ENCODE measurements around the gene C6orf89. TPM values are rescaled to one million over a fixed set of nuclear protein-coding genes. Genes with fewer than 3 reads are reported as not detected.

C6orf89 gene
- polyA plus RNA-seq, 1 experiment, result 59.7 TPM

DNA sequence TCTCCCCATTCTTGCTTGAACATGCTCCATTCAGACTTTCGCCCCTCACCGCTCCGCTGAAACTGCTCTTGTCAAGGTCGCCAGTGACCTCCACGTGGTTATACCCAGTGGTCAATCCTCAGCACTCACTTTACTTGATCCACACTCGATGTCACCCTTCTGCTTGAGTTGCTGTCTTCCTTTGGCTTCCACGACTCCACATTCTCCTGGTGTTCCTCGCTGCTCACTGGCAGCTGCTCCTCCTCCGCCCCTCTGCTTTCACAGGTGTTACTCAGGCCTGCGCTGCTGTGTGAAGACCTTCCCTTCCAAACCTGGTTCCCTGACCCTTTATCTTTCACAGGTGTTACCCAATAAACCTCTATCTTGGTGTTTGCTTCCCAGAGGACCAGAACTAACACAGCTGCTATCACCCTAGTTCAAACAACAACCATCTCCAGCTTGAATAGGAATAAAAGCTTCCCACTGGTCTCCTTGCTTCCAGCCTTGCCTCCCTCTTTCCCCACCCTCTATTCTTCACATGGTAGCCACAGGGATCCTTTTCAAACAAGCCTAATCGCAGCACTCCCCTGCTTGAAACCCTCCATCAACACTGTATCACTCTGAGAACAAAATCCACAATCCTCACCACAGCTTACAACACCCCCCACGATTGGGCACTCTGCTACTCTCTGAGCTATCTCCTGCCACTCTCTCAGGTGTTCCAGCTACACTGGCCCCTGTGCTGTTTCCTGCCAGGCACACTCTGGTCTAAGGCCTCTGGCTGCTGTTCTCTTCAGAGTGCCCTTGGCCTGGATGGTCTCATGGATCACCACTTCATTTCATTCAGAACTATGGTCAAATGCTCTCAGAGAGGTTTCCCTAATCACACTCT, 21.8 kb upstream of the C6orf89 start:
- POLR2A ChIA-PET, result no interaction called here
- H3K27me3 ChIP-seq (ENCODE audit: control insufficient read depth, insufficient read depth, low read length), result no peaks in the 10 kb centered on the region
- no peaks in the 10 kb centered on the region for H3K9me3 ChIP-seq (ENCODE audit: control insufficient read depth, insufficient read depth, low read length)
- H3K27ac ChIP-seq (ENCODE audit: low read depth, low read length), result no peak overlapping the region
- no peak for DNase-seq (ENCODE audit: low read depth, low spot score)
- CTCF ChIA-PET, result interaction anchor here (1.2 to 4.0 kb wide), 3 partner anchors 12 to 105 kb away, joined by 3 to 17 read pairs (median 8); no protein-coding TSS in a partner anchor
- no peak for TF ChIP-seq CTCF (IDR thresholded peaks at IDR 0.05; ENCODE audit: low read depth, low read length)
- H3K4me3 ChIP-seq (ENCODE audit: low read depth, low read length), result no peak overlapping the region

GRCh38 chr6:36865835-36866234, 19.9 kb upstream of the C6orf89 start:
- Histone ChIP-seq H3K9me3 (ENCODE audit: control insufficient read depth, insufficient read depth, low read length) (no peaks in the 10 kb centered on the region), H3K4me3 (ENCODE audit: low read depth, low read length) (no peak overlapping the region), H3K27ac (ENCODE audit: low read depth, low read length) (no peak overlapping the region), H3K27me3 (ENCODE audit: control insufficient read depth, insufficient read depth, low read length) (no peaks in the 10 kb centered on the region)
- DNase-seq (ENCODE audit: low read depth, low spot score), result no peak
- ChIA-PET CTCF (interaction anchor here (1.6 to 4.0 kb wide), 3 partner anchors 14 to 100 kb away, joined by 3 to 17 read pairs (median 8); no protein-coding TSS in a partner anchor), POLR2A (no interaction called here)
- no peak for TF ChIP-seq CTCF (IDR thresholded peaks at IDR 0.05; ENCODE audit: low read depth, low read length)

GRCh38 chr6:36867471-36868224, 18.1 kb upstream of the C6orf89 start:
- CTCF ChIA-PET, result interaction anchor here (0.7 to 1.6 kb wide), 4 partner anchors 17 to 150 kb away, joined by 3 to 5 read pairs (median 3); no protein-coding TSS in a partner anchor
- Histone ChIP-seq H3K27ac (ENCODE audit: low read depth, low read length) (no peak overlapping the region), H3K4me3 (ENCODE audit: low read depth, low read length) (no peak overlapping the region), H3K27me3 (ENCODE audit: control insufficient read depth, insufficient read depth, low read length) (no peaks in the 10 kb centered on the region), H3K9me3 (ENCODE audit: control insufficient read depth, insufficient read depth, low read length) (no peaks in the 10 kb centered on the region)
- DNase-seq (ENCODE audit: low read depth, low spot score), result no peak
- no peak for TF ChIP-seq CTCF (IDR thresholded peaks at IDR 0.05; ENCODE audit: low read depth, low read length)
- POLR2A ChIA-PET, result no interaction called here

GRCh38 chr6:36871686-36872085, 14.1 kb upstream of the C6orf89 start:
- TF ChIP-seq CTCF (IDR thresholded peaks at IDR 0.05; ENCODE audit: low read depth, low read length), result no peak
- DNase-seq (ENCODE audit: low read depth, low spot score), result no peak
- CTCF ChIA-PET, result interaction anchor here (0.6 to 6.2 kb wide), 5 partner anchors 11 to 146 kb away, joined by 3 to 74 read pairs (median 10); partner anchors contain the start of gene C6orf89
- Histone ChIP-seq H3K27ac (ENCODE audit: low read depth, low read length) (no peak overlapping the region), H3K27me3 (ENCODE audit: control insufficient read depth, insufficient read depth, low read length) (no peaks in the 10 kb centered on the region), H3K9me3 (ENCODE audit: control insufficient read depth, insufficient read depth, low read length) (no peaks in the 10 kb centered on the region; the same call in 1 of the 2 replicates), H3K4me3 (ENCODE audit: low read depth, low read length) (no peak overlapping the region)
- POLR2A ChIA-PET, result no interaction called here

Data from AG04450 (cell line).